NCI-H460 (cell line): ENCODE measurements around the gene MBP. TPM values are rescaled to one million over a fixed set of nuclear protein-coding genes. Genes with fewer than 3 reads are reported as not detected.
"Not testable (repeated sequence)": the region's sequence is repeated elsewhere in the genome, so short reads cannot be mapped to it uniquely, and the experiment has no call there.

Experiments used
- DNase-seq: peaks from one replicate; pipeline ENCODE4 v3.0.0-alpha.2; 2016; ENCODE audit warnings: low read depth; ENCODE audit errors: extremely low read depth
- total RNA-seq: library from RNA; depleted of rRNA; stranded (reverse); fragments of >200 nt; shearing (Covaris generic); gene quantifications from 2 replicates; pipeline ENCODE4 v1.2.3, GENCODE V29; 2014

The MBP gene
- total RNA-seq, 1 experiment from 2014 or later = 115 TPM

GRCh38 chr18:76959605-76960004 lies 173.0 kb downstream of the MBP start:
- no peak for DNase-seq

- no peak for DNase-seq
Observed at GRCh38 chr18:76958692-76959341, 173.8 kb downstream of the MBP start.

DNA sequence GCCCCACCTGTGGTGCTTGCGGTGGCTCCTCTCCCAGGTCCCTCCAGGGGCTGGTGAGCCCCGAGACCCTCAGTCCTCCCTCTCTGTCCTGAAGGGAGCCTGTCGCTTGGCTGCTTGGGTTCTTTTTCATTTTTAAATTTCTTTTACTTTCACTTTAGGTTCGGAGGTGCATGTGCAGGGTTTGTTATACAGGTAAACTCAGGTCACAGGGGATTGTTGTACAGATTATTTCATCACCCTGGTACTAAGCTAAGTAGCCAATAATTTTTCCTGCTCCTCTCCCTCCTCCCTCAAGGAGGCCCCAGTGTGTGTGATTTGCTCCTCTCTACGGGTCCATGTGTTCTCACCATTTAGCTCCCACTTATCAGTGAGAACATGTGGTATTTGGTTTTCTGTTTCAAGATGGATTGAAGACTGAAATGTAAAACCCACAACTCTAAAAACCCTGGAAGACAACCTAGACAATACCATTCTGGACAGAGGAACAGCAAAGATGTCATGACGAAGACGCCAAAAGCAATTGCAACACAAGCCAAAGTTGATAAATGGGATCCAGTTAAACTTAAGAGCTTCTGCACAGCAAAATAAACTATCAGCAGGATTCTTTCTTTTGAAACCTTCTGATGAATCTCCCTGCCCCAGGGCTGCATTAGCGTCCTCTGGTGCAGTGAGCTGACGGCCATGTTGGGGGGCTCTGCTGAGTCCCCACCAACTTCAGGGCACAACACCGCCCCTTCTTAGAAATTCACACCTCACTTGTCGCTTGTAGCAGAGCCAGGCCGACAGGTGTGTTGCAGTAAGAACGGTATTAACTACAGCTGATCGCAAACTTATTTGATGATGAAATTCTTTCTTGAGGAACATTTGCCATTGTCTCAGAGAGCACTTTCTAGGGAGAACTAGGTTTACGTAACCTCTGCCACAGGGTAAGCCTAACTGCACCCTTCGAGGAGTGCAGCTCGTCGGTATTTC lies 174.9 kb downstream of the MBP start:
- DNase-seq = no peak

- DNase-seq = no peak
Observed at GRCh38 chr18:76956648-76957047, 175.9 kb downstream of the MBP start.

GRCh38 chr18:76955524-76956170 lies 176.9 kb downstream of the MBP start:
- no peak for DNase-seq

GRCh38 chr18:76953583-76954233 lies 178.9 kb downstream of the MBP start:
- DNase-seq = no peak

DNA sequence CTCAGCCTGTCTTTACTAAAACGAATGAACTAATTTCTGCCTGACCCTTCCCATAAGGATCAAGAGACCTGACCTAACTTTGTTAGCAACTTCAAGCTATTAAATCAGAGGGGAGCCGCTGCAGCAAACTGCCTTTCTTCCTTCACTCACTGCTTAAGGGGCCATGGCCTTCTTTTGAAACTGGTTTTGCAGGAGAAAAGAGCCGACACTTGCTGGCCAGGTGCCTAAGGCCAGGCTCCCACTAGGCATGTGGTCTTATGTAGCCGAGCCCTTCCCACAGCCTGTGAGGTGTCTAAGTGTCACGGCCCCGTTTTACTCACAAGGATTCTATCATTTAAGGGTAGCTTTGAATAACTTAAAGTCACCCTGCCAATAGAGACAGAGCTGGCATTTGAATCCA lies 179.4 kb downstream of the MBP start:
- no peak for DNase-seq

DNA sequence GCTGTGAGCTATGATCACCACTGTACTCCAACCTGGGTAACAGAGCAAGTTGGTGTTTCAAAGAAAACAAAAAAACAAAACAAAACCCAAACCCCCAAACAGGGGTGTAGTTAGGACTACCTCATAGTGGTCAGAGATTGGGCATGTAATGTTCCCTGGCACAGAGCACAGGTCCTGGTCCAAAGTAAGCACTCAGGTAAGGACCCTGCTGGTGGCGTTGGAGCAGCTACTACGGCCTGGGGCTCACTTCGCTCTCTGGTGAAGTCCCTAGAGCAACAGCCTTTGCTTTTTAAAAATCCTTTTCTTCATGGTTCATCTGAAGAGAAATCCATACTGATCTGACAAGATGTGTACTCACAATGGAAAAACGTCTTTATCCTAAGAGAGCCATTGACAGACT lies 179.8 kb downstream of the MBP start:
- no peak for DNase-seq

DNA sequence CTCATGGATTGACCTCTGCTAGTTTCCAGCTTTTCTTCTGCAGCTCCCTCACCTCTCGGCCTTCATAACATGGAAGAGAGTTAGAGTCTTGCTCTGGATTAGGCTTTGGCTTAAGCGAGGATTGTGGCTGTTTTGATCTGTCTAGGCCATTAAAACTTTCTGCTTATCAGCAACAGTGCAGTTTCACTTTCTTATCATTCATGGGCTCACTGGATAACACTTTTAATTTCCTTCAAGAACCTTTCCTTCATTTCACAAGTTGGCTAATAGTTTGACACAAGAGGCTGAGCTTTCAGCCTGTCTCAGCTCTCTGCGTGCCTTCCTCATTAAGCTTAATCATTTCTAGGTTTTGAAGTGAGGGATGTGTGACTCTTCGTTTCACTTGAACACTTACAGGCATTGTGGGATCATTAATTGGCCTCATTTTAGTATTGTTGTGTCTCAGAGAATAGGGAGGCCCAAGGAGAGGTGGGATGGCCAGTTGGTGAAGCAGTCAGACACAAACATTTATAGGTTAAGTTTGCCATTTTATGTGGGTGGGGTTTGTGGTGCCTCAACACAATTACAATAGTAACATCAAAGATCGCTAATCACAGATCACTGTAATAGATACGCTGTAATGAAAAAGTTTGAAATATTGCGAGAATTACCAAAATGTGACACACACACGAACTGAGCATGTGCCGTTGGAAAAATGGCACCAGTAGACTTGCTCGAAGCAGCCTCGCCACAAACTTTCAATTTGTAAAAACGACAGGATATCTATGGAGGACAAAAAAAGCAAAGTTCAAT lies 180.9 kb downstream of the MBP start:
- DNase-seq = no peak

GRCh38 chr18:76948345-76948744 lies 184.2 kb downstream of the MBP start:
- DNase-seq = no peak

GRCh38 chr18:76944346-76944745 lies 188.2 kb downstream of the MBP start:
- DNase-seq = not testable (repeated sequence)

- no peak for DNase-seq
Observed at GRCh38 chr18:76943542-76944339, 188.8 kb downstream of the MBP start.

DNA sequence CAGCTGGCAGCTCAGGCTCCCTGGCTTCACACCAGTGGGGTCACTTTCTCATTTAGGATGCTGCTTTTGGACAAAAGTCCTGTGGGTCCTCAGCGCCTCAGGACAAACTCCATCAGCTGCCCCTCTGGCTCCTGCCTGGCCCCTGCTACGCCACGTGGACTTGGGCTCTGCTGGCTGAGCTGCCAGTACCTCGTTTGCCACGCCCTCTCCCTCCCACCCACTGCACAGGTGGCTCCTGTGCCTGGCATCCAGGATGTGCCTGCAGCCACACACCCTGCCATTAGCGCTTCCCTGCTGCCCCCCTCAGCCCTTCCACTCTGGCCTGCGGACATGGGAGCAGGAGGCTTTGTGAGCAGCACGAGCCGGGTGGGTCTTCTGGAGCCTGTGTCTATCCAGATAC lies 191.3 kb downstream of the MBP start:
- DNase-seq = no peak

GRCh38 chr18:76938619-76939018 lies 194.0 kb downstream of the MBP start:
- no peak for DNase-seq

DNA sequence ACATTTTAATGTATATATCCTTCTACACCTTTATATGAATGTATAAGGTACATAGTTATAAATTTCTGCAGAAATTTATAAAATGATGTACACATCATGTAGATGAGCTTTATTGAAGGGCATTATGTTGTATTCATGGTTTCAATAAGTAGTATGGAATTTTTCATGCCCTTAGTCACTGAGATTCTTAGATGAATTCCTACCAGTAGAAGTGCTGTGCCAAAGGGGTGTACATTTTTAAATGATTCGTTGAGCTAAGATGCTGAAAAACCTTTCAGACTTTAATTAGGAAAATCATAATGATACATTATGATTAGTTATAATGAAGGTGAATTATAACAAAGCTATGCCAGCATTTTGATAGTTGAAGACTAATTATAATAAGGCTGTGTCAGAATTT lies 195.0 kb downstream of the MBP start:
- DNase-seq = no peak

- no peak for DNase-seq
Observed at GRCh38 chr18:76936877-76937276, 195.7 kb downstream of the MBP start.

DNA sequence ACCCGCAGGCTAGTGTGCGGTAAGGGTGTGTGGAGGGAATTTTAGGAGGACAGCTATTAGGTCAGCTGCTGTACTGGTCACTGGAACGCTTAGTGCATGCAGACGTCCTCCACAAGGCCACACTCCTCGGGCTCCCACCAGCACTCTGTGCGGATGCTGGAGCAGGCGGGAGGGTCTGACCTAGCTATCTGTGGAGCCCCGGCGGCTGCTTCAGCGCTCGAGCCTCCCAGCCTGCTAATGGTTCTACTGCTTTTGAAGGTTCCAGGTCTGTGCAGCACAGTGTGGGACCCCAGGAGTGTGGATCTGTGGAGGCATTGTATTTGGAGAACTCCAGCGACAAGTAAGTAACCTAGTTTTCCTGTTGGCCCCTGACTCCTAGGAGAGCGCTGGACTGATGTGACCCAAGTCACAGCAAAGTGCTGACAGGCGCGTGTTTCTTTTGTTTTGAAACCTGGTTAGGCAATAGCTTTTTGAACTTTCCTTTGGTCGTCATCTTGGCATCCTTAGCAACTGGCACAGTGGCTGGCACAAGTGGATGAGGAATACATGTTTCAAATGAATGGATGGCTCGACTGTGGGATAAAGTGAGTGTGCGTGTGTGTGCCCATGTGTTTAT lies 196.8 kb downstream of the MBP start:
- DNase-seq = no peak

GRCh38 chr18:76932026-76932819 lies 200.4 kb downstream of the MBP start:
- no peak for DNase-seq
